Bone marrow (tissue), 2 donors: ENCODE results near the gene VPS35L.
"Not testable (repeated sequence)": the region's sequence is repeated elsewhere in the genome, so short reads cannot be mapped to it uniquely, and the experiment has no call there.

ENCODE experiments used
- DNase-seq, 2 donors: peaks; one replicate each; lab custom pipeline; 2025; lab: John Stamatoyannopoulos, UW

Gene VPS35L

GRCh38 chr16:19654147-19654546, 98.6 kb downstream of the VPS35L start:
- DNase-seq = no peak

- DNase-seq = no peak
Measured at GRCh38 chr16:19655242-19655777, 99.8 kb downstream of the VPS35L start.

- DNase-seq = no peak
Measured at GRCh38 chr16:19657831-19658230, 102.3 kb downstream of the VPS35L start.

- no peak for DNase-seq
Measured at GRCh38 chr16:19659554-19659953, 104.1 kb downstream of the VPS35L start.

GRCh38 chr16:19660432-19660831, 104.9 kb downstream of the VPS35L start:
- no peak for DNase-seq

- DNase-seq = no peak
Measured at GRCh38 chr16:19662351-19662750, 106.8 kb downstream of the VPS35L start.

- no peak for DNase-seq
Measured at GRCh38 chr16:19664166-19664565, 108.7 kb downstream of the VPS35L start.

GRCh38 chr16:19665313-19665712, 109.8 kb downstream of the VPS35L start:
- not testable (repeated sequence) for DNase-seq

- DNase-seq = no peak
Measured at GRCh38 chr16:19666477-19666876, 111.0 kb downstream of the VPS35L start.

GRCh38 chr16:19672378-19672777, 116.9 kb downstream of the VPS35L start:
- no peak for DNase-seq

GRCh38 chr16:19674485-19674884, 119.0 kb downstream of the VPS35L start:
- DNase-seq = no peak

- no peak for DNase-seq
Measured at GRCh38 chr16:19677402-19677801, 121.9 kb downstream of the VPS35L start.

GRCh38 chr16:19678804-19679203, 123.3 kb downstream of the VPS35L start:
- DNase-seq = no peak

GRCh38 chr16:19679281-19679680, 123.8 kb downstream of the VPS35L start:
- DNase-seq = not testable (repeated sequence)

- no peak for DNase-seq
Measured at GRCh38 chr16:19680881-19681340, 125.4 kb downstream of the VPS35L start.

GRCh38 chr16:19681637-19682036, 126.1 kb downstream of the VPS35L start:
- DNase-seq = no peak

- DNase-seq = no peak
Measured at GRCh38 chr16:19683453-19684236, 128.1 kb downstream of the VPS35L start.

GRCh38 chr16:19685176-19685575, 129.7 kb downstream of the VPS35L start:
- no peak for DNase-seq

- no peak for DNase-seq
Measured at GRCh38 chr16:19687279-19687678, 131.8 kb downstream of the VPS35L start.

GRCh38 chr16:19688396-19689024, 133.0 kb downstream of the VPS35L start:
- no peak for DNase-seq

- no peak for DNase-seq
Measured at GRCh38 chr16:19689342-19689741, 133.8 kb downstream of the VPS35L start.

- no peak for DNase-seq
Measured at GRCh38 chr16:19690196-19690595, 134.7 kb downstream of the VPS35L start.

GRCh38 chr16:19691161-19691711, 135.7 kb downstream of the VPS35L start:
- DNase-seq = no peak
